WTC11 (cell line): ENCODE data around the gene MYCBPAP. TPM values are rescaled to one million over a fixed set of nuclear protein-coding genes. Genes with fewer than 3 reads are reported as not detected.

Experiments
- ATAC-seq: fragments of 200-7000 bp; cut with Tn5 transposase; 2 replicates; pipeline ENCODE4 v1.10.0; 2021; ENCODE audit warnings: mild to moderate bottlenecking, moderate library complexity
- CTCF ChIA-PET: fragments of 300-600 bp; sonication (Branson Sonifier 250); formaldehyde crosslinking; loops from one replicate; lab custom pipeline; 2021; ENCODE audit warnings: antibody characterized with exemption; lab: Charles Lee
- POLR2A ChIA-PET: fragments of 350-600 bp; sonication (Branson Sonifier 250); formaldehyde crosslinking; loops from one replicate; lab custom pipeline; 2021; ENCODE audit warnings: antibody characterized with exemption; lab: Charles Lee
- DNase-seq: peaks from one replicate; pipeline ENCODE4 v3.0.0; 2021; ENCODE audit warnings: low spot score
- H3K27ac Mint-ChIP-seq: 2 replicates; pipeline ENCODE4 v1.8.0; 2021; ENCODE audit warnings: mixed read lengths
- H3K27me3 Mint-ChIP-seq: 2 replicates; pipeline ENCODE4 v1.8.0; 2021; ENCODE audit warnings: low read depth, mild to moderate bottlenecking, moderate library complexity, mixed read lengths
- H3K36me3 Mint-ChIP-seq: 2 replicates; pipeline ENCODE4 v1.8.0; 2021; ENCODE audit warnings: mixed read lengths
- H3K4me1 Mint-ChIP-seq: 2 replicates; pipeline ENCODE4 v1.8.0; 2022; ENCODE audit warnings: mixed read lengths
- H3K4me3 Mint-ChIP-seq: 2 replicates; pipeline ENCODE4 v1.8.0; 2021; ENCODE audit warnings: mild to moderate bottlenecking, moderate library complexity, mixed read lengths
- H3K9me3 Mint-ChIP-seq: 2 replicates; pipeline ENCODE4 v1.8.0; 2021; ENCODE audit warnings: mixed read lengths
- ATF1 ChIP-seq: sonication (generic); formaldehyde crosslinking; IDR thresholded peaks from 2 replicates; pipeline ENCODE4 v1.8.1; 2023; ENCODE audit warnings: mild to moderate bottlenecking, moderate library complexity, missing genetic modification reagents
- ELF4 ChIP-seq: sonication (generic); formaldehyde crosslinking; IDR thresholded peaks from 2 replicates; pipeline ENCODE4 v1.8.1; 2022; ENCODE audit warnings: low read depth, mild to moderate bottlenecking, moderate library complexity, missing genetic modification reagents
- ESRRA ChIP-seq: sonication (generic); formaldehyde crosslinking; IDR thresholded peaks from 2 replicates; pipeline ENCODE4 v1.8.1; 2022; ENCODE audit warnings: mild to moderate bottlenecking, missing genetic modification reagents, borderline replicate concordance
- NFYB ChIP-seq: sonication (generic); formaldehyde crosslinking; conservative IDR thresholded peaks from 2 replicates; pipeline ENCODE4 v1.8.0; 2022; ENCODE audit warnings: low read depth, missing genetic modification reagents
- OVOL2 ChIP-seq: fragments of 250-450 bp; sonication (Bioruptor Pico); IDR thresholded peaks from 2 replicates; pipeline ENCODE4 v1.9.0; 2021; ENCODE audit warnings: mild to moderate bottlenecking, borderline replicate concordance
- SOX15 ChIP-seq: fragments of 250-450 bp; sonication (Bioruptor Pico); IDR thresholded peaks from 2 replicates; pipeline ENCODE4 v1.9.0; 2021; ENCODE audit warnings: mild to moderate bottlenecking
- ZBTB21 ChIP-seq: sonication (generic); formaldehyde crosslinking; IDR thresholded peaks from 2 replicates; pipeline ENCODE4 v1.8.1; 2023; ENCODE audit warnings: mild to moderate bottlenecking, missing genetic modification reagents, borderline replicate concordance
- total RNA-seq: library from RNA; stranded (reverse); gene quantifications from 3 replicates; pipeline ENCODE4 v1.2.3, GENCODE V29; 2021
- TF ChIP-seq, protein P1 (sequence below): sonication (generic); formaldehyde crosslinking; IDR thresholded peaks from 2 replicates; pipeline ENCODE4 v1.8.0; 2022; ENCODE audit warnings: mild to moderate bottlenecking, missing genetic modification reagents
- TF ChIP-seq, protein P2 (sequence below): sonication (generic); formaldehyde crosslinking; IDR thresholded peaks from 2 replicates; pipeline ENCODE4 v1.8.0; 2022; ENCODE audit warnings: mild to moderate bottlenecking, missing genetic modification reagents
- TF ChIP-seq, protein P3 (sequence below): sonication (generic); formaldehyde crosslinking; IDR thresholded peaks from 2 replicates; pipeline ENCODE4 v1.8.0; 2022; ENCODE audit warnings: mild to moderate bottlenecking, missing genetic modification reagents
- TF ChIP-seq, protein P4 (sequence below): fragments of 250-450 bp; sonication (Bioruptor Pico); IDR thresholded peaks from 2 replicates; pipeline ENCODE4 v1.9.0; 2021; ENCODE audit warnings: mild to moderate bottlenecking
- TF ChIP-seq, protein P5 (sequence below): fragments of 250-450 bp; sonication (Bioruptor Pico); IDR thresholded peaks from 2 replicates; pipeline ENCODE4 v1.8.0; 2021; ENCODE audit warnings: mild to moderate bottlenecking
- TF ChIP-seq, protein P6 (sequence below): sonication (generic); formaldehyde crosslinking; conservative IDR thresholded peaks from 2 replicates; pipeline ENCODE4 v1.8.1; 2023; ENCODE audit warnings: mild to moderate bottlenecking, low read depth, missing genetic modification reagents, moderate library complexity
- TF ChIP-seq, protein P7 (sequence below): sonication (generic); formaldehyde crosslinking; IDR thresholded peaks from 2 replicates; pipeline ENCODE4 v1.8.1; 2022; ENCODE audit warnings: mild to moderate bottlenecking, moderate library complexity, missing genetic modification reagents

MYCBPAP gene
- total RNA-seq, 1 experiment from 2014 or later = 5.7 TPM

DNA sequence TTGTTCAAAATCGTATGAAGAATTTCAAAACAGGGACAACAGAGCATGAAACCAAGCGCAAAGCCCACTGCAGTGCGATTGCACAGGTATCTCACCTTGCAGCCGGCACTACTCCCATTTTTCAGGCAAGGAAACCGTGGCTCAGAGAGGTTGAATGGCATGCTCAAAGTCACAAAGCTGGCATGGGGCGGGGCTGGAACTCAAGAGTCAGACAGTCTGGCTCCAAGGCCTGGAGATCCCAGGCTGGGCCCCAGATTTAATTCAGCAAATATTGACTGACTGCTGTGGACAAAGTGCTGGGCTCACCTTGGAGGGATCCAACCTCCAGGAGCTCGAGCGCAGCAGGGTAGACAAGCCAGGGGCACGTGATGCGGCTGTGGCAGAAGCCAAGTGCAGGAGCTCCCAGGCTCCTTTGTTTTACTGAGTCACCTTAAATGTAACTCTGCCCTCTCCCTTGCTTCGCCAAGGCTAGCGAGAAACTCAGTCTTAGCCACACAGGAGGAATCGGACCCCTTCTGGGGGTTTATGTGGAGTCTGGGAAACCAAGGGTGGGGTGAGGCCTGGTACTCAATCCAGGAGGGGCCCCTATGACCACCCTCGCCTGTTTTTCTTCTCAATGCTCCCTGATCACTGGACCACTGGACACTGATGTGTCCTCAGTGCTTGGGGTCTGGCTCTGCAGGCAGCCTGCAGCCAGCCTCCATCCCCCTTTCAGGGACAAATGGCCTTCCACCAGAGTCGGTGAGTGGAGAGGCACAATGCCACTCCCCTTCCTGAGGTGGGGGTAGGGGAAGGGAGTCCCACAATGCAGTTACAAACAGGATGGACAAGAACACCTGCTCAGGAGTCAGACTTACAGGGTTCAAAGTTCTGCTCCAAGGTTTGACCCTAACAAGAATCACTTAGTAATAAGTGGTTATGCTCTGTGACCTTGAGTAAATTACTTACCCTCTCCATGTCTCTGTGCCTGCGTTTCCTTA, 34.8 kb downstream of the MYCBPAP start:
- Mint-ChIP-seq H3K27me3 (peaks cover 14% of the 10 kb centered on the region), H3K36me3 (peaks cover 2% of the 10 kb centered on the region; the same call in 1 of the 2 replicates), H3K4me1 (peaks cover 31% of the 10 kb centered on the region), H3K27ac (no peak overlapping the region), H3K9me3 (no peaks in the 10 kb centered on the region), H3K4me3 (peak overlapping the region; percentile 81)
- ATAC-seq (no peak), DNase-seq (no peak)
- ChIA-PET CTCF (interaction anchor here (0.8 to 4.4 kb wide), 16 partner anchors 8 to 325 kb away, joined by 3 to 40 read pairs (median 8); partner anchors contain the start of genes CACNA1G, EPN3, LRRC59 and RSAD1), POLR2A (interaction anchor here (0.7 to 1.5 kb wide), 3 partner anchors 10 to 176 kb away, joined by 4 to 8 read pairs (median 5); partner anchors contain the start of genes CACNA1G, EPN3 and LUC7L3)
- TF ChIP-seq ATF1 (CRISPR knock-in tag) (no peak), ELF4 (no peak)
- TF ChIP-seq, protein P1, sequence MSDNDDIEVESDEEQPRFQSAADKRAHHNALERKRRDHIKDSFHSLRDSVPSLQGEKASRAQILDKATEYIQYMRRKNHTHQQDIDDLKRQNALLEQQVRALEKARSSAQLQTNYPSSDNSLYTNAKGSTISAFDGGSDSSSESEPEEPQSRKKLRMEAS = 0 out of 2 replicates have a peak, but pooled peaks have one; percentile 23
- TF ChIP-seq, protein P2, sequence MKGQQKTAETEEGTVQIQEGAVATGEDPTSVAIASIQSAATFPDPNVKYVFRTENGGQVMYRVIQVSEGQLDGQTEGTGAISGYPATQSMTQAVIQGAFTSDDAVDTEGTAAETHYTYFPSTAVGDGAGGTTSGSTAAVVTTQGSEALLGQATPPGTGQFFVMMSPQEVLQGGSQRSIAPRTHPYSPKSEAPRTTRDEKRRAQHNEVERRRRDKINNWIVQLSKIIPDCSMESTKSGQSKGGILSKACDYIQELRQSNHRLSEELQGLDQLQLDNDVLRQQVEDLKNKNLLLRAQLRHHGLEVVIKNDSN = peak; percentile 37; the same call in 1 of the 2 replicates

DNA sequence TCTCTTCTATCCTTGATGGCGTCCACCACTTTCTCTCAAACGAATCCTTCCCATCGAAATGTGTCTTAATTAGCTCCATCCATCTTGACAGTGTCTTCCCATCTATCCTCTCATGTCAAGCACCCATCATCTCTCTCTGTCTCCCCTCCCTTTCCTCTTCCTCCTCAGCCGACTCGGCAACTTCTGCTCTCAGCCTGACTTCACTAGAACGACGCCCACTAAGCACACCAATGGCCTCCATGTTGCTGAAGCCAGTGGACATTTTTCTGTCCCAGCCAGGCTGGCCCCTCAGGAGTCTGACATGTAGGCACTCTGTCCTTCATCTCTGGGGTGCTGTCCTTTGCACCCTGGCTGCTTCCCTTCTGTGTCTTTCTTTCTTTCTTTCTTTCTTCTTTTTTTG, 36.3 kb downstream of the MYCBPAP start:
- no peak for DNase-seq
- peaks cover 14% of the 10 kb centered on the region for H3K27me3 Mint-ChIP-seq
- TF ChIP-seq, protein P3, sequence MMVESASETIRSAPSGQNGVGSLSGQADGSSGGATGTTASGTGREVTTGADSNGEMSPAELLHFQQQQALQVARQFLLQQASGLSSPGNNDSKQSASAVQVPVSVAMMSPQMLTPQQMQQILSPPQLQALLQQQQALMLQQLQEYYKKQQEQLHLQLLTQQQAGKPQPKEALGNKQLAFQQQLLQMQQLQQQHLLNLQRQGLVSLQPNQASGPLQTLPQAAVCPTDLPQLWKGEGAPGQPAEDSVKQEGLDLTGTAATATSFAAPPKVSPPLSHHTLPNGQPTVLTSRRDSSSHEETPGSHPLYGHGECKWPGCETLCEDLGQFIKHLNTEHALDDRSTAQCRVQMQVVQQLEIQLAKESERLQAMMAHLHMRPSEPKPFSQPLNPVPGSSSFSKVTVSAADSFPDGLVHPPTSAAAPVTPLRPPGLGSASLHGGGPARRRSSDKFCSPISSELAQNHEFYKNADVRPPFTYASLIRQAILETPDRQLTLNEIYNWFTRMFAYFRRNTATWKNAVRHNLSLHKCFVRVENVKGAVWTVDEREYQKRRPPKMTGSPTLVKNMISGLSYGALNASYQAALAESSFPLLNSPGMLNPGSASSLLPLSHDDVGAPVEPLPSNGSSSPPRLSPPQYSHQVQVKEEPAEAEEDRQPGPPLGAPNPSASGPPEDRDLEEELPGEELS = no peak
- no peak for TF ChIP-seq OVOL2 (CRISPR knock-in tag)
- no peak for TF ChIP-seq ESRRA (CRISPR knock-in tag)
- TF ChIP-seq, protein P1 = no peak
- TF ChIP-seq SOX15 = no peak
- TF ChIP-seq, protein P4, sequence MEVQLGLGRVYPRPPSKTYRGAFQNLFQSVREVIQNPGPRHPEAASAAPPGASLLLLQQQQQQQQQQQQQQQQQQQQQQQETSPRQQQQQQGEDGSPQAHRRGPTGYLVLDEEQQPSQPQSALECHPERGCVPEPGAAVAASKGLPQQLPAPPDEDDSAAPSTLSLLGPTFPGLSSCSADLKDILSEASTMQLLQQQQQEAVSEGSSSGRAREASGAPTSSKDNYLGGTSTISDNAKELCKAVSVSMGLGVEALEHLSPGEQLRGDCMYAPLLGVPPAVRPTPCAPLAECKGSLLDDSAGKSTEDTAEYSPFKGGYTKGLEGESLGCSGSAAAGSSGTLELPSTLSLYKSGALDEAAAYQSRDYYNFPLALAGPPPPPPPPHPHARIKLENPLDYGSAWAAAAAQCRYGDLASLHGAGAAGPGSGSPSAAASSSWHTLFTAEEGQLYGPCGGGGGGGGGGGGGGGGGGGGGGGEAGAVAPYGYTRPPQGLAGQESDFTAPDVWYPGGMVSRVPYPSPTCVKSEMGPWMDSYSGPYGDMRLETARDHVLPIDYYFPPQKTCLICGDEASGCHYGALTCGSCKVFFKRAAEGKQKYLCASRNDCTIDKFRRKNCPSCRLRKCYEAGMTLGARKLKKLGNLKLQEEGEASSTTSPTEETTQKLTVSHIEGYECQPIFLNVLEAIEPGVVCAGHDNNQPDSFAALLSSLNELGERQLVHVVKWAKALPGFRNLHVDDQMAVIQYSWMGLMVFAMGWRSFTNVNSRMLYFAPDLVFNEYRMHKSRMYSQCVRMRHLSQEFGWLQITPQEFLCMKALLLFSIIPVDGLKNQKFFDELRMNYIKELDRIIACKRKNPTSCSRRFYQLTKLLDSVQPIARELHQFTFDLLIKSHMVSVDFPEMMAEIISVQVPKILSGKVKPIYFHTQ = no peak
- TF ChIP-seq, protein P5, sequence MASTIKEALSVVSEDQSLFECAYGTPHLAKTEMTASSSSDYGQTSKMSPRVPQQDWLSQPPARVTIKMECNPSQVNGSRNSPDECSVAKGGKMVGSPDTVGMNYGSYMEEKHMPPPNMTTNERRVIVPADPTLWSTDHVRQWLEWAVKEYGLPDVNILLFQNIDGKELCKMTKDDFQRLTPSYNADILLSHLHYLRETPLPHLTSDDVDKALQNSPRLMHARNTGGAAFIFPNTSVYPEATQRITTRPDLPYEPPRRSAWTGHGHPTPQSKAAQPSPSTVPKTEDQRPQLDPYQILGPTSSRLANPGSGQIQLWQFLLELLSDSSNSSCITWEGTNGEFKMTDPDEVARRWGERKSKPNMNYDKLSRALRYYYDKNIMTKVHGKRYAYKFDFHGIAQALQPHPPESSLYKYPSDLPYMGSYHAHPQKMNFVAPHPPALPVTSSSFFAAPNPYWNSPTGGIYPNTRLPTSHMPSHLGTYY (CRISPR knock-in tag) = no peak
- TF ChIP-seq NFYB (CRISPR knock-in tag) = no peak
- TF ChIP-seq, protein P6, sequence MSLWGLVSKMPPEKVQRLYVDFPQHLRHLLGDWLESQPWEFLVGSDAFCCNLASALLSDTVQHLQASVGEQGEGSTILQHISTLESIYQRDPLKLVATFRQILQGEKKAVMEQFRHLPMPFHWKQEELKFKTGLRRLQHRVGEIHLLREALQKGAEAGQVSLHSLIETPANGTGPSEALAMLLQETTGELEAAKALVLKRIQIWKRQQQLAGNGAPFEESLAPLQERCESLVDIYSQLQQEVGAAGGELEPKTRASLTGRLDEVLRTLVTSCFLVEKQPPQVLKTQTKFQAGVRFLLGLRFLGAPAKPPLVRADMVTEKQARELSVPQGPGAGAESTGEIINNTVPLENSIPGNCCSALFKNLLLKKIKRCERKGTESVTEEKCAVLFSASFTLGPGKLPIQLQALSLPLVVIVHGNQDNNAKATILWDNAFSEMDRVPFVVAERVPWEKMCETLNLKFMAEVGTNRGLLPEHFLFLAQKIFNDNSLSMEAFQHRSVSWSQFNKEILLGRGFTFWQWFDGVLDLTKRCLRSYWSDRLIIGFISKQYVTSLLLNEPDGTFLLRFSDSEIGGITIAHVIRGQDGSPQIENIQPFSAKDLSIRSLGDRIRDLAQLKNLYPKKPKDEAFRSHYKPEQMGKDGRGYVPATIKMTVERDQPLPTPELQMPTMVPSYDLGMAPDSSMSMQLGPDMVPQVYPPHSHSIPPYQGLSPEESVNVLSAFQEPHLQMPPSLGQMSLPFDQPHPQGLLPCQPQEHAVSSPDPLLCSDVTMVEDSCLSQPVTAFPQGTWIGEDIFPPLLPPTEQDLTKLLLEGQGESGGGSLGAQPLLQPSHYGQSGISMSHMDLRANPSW = no peak
- TF ChIP-seq ZBTB21 (CRISPR knock-in tag) = no peak
- TF ChIP-seq, protein P7, sequence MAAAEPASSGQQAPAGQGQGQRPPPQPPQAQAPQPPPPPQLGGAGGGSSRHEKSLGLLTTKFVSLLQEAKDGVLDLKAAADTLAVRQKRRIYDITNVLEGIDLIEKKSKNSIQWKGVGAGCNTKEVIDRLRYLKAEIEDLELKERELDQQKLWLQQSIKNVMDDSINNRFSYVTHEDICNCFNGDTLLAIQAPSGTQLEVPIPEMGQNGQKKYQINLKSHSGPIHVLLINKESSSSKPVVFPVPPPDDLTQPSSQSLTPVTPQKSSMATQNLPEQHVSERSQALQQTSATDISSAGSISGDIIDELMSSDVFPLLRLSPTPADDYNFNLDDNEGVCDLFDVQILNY (CRISPR knock-in tag) = no peak
- peaks cover 2% of the 10 kb centered on the region; the same call in 1 of the 2 replicates for H3K36me3 Mint-ChIP-seq
- no peak overlapping the region for H3K27ac Mint-ChIP-seq
- no peak for ATAC-seq
- H3K9me3 Mint-ChIP-seq = no peaks in the 10 kb centered on the region
- peaks cover 24% of the 10 kb centered on the region for H3K4me1 Mint-ChIP-seq
- ChIA-PET POLR2A (no interaction called here), CTCF (interaction anchor here (0.6 to 4.4 kb wide), 2 partner anchors 82 to 86 kb away, joined by 3 to 29 read pairs; no protein-coding TSS in a partner anchor)
- H3K4me3 Mint-ChIP-seq = no peak overlapping the region
